Kidney (tissue), 14 donors: ENCODE data around the gene OR51B2. TPM values are rescaled to one million over a fixed set of nuclear protein-coding genes. Genes with fewer than 3 reads are reported as not detected.

Source experiments
- DNase-seq, 5 donors: peaks; one replicate each; pipeline ENCODE4 v3.0.0-alpha.2; 2013 to 2020
- FAIRE-seq: peaks from 2 replicates; lab custom pipeline; 2012; peaks lifted over from hg19 to GRCh38; lab: Jason Lieb, UNC
- H3K27ac ChIP-seq, 2 donors: one replicate each; pipeline ENCODE4 v1.7.0; 2013; ENCODE audit warnings: low read depth in 2 of 2, low read length in 2 of 2, inconsistent platforms in 1 of 2
- H3K27me3 ChIP-seq: one replicate; pipeline ENCODE4 v1.7.1; 2013; ENCODE audit warnings: low read length, inconsistent platforms; ENCODE audit not compliant: control insufficient read depth, insufficient read depth
- H3K36me3 ChIP-seq, 3 donors: one replicate each; pipeline versions ENCODE4 v1.7.0 to v1.7.1; 2013; ENCODE audit warnings: low read length in 3 of 3, control low read depth in 1 of 3, inconsistent platforms in 1 of 3; ENCODE audit not compliant: insufficient read depth in 3 of 3, control insufficient read depth in 2 of 3
- H3K4me1 ChIP-seq, 3 donors: one replicate each; pipeline versions ENCODE4 v1.7.0 to v1.7.1; 2013; ENCODE audit warnings: low read length in 3 of 3, inconsistent platforms in 1 of 3, low read depth in 1 of 3; ENCODE audit not compliant: control insufficient read depth in 2 of 3, insufficient read depth in 2 of 3
- H3K4me3 ChIP-seq, 3 donors: one replicate each; pipeline versions ENCODE4 v1.7.0 to v1.8.1; 2013; ENCODE audit warnings: low read length in 3 of 3, control low read depth in 1 of 3, inconsistent platforms in 1 of 3
- H3K9ac ChIP-seq, 3 donors: one replicate each; pipeline versions ENCODE4 v1.7.0 to v1.7.1; 2013; ENCODE audit warnings: low read length in 3 of 3, control low read depth in 1 of 3, inconsistent platforms in 1 of 3
- H3K9me3 ChIP-seq, 3 donors: one replicate each; pipeline versions ENCODE4 v1.7.0 to v1.7.1; 2013; ENCODE audit warnings: low read length in 3 of 3, control low read depth in 1 of 3, inconsistent platforms in 1 of 3; ENCODE audit not compliant: control insufficient read depth in 2 of 3, insufficient read depth in 1 of 3
- intact Hi-C: fragments of 100-400 bp; cut with DNase I; formaldehyde crosslinking; loops from one replicate; pipeline ENCODE4 v1.11.1; 2022
- polyA plus RNA-seq: library from polyadenylated mRNA; stranded (reverse); fragments of 350-450 nt; fragmentation: Illumina TruSeq; extraction: RNeasy Lipid Tissue Mini Kit (QIAGEN cat#74804); gene quantifications from one replicate; pipeline ENCODE4 v1.2.3, GENCODE V29; 2014; ENCODE audit warnings: low read depth, low replicate concordance; ENCODE audit not compliant: insufficient read depth
- total RNA-seq: library from RNA; stranded (reverse); fragmentation: NEBNext Ultra II Directional; extraction: Animal tissue kit (Norgen Biotek cat#: 25700); gene quantifications from one replicate; pipeline ENCODE4 v1.2.1, GENCODE V29; 2021
- TF ChIP-seq, protein P1 (sequence below): IDR thresholded peaks from 3 replicates; pipeline ENCODE4 v1.5.1; 2012; ENCODE audit warnings: mild to moderate bottlenecking, moderate library complexity, borderline replicate concordance; ENCODE audit not compliant: insufficient read depth; ENCODE audit errors: extremely low read depth
- donor health status: control.
- donor health status: control.
- donor health status: control.
- donor health status: control.
- donor health status: control.
- donor health status: DM: yes; HTN: yes; CAD: no.
- donor health status: Normal renal cell carcinoma (clear cell type).

Gene OR51B2
- total and polyA plus RNA-seq, 2 donors from 2014 or later: not detected

DNA sequence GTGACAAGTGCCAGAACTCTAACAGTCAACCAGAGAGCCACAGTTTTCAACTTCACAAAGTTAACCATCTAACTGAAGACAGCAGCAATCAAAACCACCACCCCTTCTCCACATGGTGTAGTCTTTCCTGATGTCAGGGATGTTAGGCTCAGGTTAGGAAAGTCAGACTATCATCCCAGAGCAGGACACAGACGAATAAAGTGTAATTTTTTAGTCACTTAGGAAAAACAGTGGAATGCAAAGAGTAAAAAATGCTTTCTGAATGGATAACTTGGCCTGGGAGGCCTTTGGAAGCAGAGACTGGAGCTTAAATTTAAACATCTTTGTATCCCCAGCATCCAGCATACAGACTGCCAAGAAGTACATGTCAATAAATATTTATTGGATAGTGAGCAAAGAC, 37.7 kb downstream of the OR51B2 start:
- TF ChIP-seq, protein P1, sequence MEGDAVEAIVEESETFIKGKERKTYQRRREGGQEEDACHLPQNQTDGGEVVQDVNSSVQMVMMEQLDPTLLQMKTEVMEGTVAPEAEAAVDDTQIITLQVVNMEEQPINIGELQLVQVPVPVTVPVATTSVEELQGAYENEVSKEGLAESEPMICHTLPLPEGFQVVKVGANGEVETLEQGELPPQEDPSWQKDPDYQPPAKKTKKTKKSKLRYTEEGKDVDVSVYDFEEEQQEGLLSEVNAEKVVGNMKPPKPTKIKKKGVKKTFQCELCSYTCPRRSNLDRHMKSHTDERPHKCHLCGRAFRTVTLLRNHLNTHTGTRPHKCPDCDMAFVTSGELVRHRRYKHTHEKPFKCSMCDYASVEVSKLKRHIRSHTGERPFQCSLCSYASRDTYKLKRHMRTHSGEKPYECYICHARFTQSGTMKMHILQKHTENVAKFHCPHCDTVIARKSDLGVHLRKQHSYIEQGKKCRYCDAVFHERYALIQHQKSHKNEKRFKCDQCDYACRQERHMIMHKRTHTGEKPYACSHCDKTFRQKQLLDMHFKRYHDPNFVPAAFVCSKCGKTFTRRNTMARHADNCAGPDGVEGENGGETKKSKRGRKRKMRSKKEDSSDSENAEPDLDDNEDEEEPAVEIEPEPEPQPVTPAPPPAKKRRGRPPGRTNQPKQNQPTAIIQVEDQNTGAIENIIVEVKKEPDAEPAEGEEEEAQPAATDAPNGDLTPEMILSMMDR: no peak
- no peaks in the 10 kb centered on the region for H3K27me3 ChIP-seq
- H3K27ac ChIP-seq: no peak overlapping the region
- no peak for FAIRE-seq
- H3K9me3 ChIP-seq: no peaks in the 10 kb centered on the region
- DNase-seq: no peak
- no peak overlapping the region for H3K9ac ChIP-seq
- H3K4me3 ChIP-seq: no peak overlapping the region
- intact Hi-C loops: no loop called here
- no peaks in the 10 kb centered on the region for H3K4me1 ChIP-seq
- H3K36me3 ChIP-seq: no peaks in the 10 kb centered on the region

- Histone ChIP-seq H3K27me3 (no peaks in the 10 kb centered on the region), H3K9me3 (no peaks in the 10 kb centered on the region), H3K4me1 (no peaks in the 10 kb centered on the region), H3K4me3 (no peak overlapping the region), H3K9ac (no peak overlapping the region), H3K36me3 (no peaks in the 10 kb centered on the region), H3K27ac (no peak overlapping the region)
- TF ChIP-seq, protein P1: no peak
- DNase-seq (no peak), FAIRE-seq (no peak)
- intact Hi-C loops: no loop called here
Observed at GRCh38 chr11:5285703-5286340, 38.3 kb downstream of the OR51B2 start.

DNA sequence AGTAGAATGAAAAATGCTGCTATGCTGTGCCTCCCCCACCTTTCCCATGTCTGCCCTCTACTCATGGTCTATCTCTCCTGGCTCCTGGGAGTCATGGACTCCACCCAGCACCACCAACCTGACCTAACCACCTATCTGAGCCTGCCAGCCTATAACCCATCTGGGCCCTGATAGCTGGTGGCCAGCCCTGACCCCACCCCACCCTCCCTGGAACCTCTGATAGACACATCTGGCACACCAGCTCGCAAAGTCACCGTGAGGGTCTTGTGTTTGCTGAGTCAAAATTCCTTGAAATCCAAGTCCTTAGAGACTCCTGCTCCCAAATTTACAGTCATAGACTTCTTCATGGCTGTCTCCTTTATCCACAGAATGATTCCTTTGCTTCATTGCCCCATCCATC, 39.5 kb downstream of the OR51B2 start:
- no peak overlapping the region for H3K9ac ChIP-seq
- TF ChIP-seq, protein P1: no peak
- H3K4me3 ChIP-seq: no peak overlapping the region
- intact Hi-C loops: no loop called here
- FAIRE-seq (no peak), DNase-seq (no peak)
- H3K36me3 ChIP-seq: no peaks in the 10 kb centered on the region
- no peak overlapping the region for H3K27ac ChIP-seq
- H3K4me1 ChIP-seq: no peaks in the 10 kb centered on the region
- no peaks in the 10 kb centered on the region for H3K9me3 ChIP-seq
- H3K27me3 ChIP-seq: no peaks in the 10 kb centered on the region

GRCh38 chr11:5283882-5284281, 40.2 kb downstream of the OR51B2 start:
- H3K9me3 ChIP-seq: no peaks in the 10 kb centered on the region
- TF ChIP-seq, protein P1: no peak
- no peak for DNase-seq
- no peak overlapping the region for H3K9ac ChIP-seq
- H3K36me3 ChIP-seq: no peaks in the 10 kb centered on the region
- H3K27ac ChIP-seq: no peak overlapping the region
- H3K4me3 ChIP-seq: no peak overlapping the region
- no peaks in the 10 kb centered on the region for H3K4me1 ChIP-seq
- FAIRE-seq: no peak
- intact Hi-C loops: no loop called here
- H3K27me3 ChIP-seq: no peaks in the 10 kb centered on the region
